ENCODE measurements around the gene LSM10.

Gene LSM10

DNA sequence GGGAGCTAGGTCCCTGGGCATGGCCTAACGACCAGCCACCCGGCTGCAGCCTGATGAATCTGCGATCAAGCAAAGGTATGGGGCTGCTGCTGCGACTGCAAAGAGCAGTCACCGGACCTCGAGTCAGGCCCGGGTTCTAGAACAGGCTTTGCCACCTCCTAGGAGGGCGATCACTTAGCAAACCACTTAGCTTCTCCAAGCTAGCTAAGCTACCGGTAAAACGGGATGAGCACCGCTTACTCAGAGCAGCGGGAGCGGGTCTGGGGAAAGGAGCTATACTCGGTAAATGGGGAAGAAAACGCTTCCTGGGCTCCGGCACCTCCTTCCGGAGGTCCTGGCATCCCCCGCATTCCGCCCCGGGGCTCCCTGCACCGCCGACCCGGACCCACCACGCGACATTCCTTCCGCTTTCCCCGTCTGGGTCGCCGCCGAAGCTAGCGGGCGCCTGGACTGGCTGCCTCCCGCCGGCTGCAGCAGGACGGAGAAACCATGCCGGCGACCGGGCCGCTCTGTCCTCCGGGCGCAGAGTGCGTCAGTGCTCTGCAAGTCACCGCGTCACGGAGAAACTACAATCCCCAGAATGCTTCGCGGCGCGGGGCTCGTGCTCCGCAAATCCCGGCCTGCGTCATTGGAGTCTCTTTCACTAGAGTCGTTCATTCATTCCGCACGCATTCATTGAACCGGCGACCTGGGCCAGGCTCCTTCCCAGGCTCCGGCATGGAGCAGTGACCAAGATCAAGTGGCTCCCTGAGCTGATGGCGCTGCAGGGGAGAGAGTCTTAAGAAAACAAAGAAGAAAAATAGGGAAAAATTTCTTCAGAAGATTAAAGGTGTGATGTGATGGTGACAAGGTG is at the start of gene LSM10:
TSS of gene LSM10 (minus strand) at position 531 of the 853 bp plus-strand sequence. CDS start 3,779 bp downstream, outside the sequence.
- DNase-seq: peak; percentile 78 to 85

DNA sequence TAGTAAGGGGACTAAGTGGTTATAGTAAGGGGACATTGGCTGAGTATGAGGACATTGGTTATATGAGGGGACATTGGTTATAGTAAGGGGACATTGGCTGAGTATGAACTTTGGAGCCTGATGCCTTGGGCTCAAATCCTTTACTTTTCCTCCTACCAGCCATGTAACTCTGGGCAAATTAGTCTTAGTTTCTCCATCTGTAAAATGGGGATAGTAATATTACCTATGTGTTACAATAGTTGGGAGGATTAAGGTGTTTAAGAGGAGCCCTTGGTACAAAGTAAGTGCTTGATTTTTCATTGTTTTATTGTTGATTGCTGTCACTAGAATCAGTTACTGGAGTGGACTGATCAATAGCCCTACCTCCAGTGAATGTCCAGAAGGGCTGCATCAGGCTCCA is 49.7 kb upstream of the LSM10 start:
- DNase-seq: no peak

DNA sequence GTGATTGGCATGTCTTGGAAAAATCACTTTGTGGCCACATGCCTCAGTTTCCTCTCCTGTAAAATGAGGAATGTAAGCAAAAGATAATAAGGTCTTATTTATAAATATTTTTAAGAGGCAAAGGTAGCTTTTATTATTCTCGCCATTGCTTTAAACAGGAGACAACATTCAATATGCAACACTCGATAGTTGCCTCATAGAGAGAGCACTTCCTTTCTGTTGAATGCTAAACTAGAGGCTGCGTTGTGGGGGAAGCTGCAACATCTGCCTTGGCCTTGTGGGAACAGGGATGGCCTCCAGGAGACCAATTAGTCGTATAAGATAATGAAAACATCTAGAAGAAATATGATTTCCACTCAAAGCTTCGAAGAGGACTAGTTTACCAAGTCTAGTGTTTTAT is 49.0 kb upstream of the LSM10 start:
- DNase-seq: no peak

DNA sequence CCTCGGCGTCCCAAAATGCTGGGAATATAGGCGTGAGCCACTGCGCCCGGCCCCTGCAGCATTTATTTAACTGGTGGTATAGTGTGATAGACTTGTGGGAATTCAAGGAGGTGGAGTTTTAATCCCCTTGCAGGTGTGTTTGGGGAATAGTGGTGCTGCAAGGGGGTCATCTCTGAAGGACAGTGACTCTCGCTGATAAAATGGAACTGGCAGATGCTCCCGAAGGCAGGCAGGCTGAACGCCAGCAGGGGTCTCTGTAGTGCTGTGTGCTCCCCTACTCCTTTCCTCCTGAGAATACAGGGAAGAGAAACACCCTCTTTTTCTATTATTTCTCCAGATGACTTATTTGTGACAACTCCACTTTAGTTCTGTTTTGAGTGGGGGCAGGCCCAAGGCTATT is 48.6 kb upstream of the LSM10 start:
- peak; percentile 6 to 70 for DNase-seq

DNA sequence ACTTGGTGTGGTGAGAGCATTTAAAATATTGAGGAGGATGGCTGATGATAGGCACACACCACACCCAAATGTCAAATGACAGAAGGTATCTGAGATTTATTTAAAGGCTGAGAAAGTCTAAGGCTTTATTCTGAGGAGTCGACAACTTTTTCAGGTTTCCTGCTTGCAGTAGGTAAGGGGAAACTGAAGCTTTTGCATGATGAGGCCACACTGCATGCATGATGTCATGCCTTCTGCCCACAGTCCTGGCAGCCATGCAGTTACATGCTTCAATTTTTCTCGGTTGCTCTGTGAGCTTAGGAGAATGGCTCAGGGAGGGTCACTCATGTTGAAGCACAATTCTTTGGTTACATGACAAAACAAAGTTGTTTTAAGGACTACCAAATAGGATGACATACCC is 45.6 kb upstream of the LSM10 start:
- no peak for DNase-seq

DNA sequence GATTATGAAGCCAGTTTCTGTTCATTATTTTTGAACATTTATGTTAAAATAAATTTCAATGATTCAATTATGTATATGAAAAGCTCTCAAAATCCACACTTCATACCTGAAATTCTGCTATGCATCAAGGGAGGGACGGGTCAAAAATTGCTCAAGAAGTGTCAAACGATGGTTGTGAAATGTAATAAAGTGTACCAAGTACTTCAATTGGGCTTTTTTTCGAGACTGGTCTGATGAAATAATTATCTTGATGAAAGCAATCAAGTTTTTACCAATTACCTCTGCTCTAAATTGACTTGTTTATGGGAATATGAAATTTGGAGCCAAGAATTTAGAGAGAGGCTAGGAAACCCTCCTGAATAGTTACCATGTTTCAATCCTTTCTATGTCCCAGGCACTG is 44.6 kb upstream of the LSM10 start:
- no peak for DNase-seq

DNA sequence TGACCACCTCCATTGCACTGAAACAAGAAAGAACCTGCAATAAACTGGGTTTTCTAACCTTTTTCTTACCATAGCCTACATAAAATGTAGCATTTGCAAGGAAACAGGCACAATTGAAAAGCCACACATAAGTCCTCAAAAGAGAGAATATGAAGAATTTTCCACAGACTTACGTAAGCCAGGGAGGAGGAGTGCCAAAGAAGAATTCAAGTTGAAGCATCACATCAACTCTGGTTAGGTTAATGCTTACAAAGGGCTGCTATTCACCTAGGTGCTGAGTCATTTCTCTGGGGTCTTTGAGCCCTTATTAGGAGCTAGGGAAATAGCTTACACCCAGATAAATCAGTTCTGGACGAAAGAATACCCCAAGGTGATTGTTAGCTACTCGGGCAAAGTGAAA is 42.9 kb upstream of the LSM10 start:
- no peak for DNase-seq

DNA sequence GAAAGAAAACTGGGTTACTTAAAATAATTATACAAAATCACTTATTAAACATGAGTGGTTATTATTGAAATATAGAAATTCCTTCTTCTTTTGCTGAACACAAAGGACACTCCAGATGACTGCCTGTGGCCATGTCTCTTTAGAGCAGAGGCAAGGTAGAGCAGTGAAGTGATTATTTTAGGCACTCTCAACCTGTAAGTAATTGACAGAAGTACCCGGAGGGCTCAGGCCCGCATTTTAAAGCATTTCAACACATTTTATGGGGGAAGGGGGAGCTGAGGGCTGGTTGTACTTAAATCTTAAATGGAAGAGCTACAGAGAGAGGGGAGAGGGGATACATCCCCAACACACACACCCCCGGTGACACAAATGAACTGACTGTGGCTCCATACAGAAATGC is 42.3 kb upstream of the LSM10 start:
- DNase-seq: no peak

DNA sequence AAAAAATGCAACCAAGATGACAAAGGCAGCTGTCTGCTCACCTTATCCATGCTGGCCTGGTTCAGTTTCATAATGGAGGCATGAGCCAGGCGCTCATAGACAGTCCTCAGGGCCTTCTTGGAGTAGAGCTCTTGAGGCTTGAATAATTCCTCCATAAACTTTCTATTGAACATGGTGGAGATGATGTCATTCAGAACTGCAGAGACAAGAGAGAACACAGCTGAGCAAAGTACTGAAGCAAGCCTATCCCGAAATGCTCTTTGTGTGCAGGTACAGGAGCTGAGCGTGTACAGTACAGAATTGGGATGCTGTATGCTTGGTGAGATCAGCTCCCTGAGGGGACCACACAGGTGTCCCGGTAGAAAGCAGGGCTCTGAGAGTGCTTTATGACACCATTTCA is 41.0 kb upstream of the LSM10 start:
- DNase-seq: no peak

DNA sequence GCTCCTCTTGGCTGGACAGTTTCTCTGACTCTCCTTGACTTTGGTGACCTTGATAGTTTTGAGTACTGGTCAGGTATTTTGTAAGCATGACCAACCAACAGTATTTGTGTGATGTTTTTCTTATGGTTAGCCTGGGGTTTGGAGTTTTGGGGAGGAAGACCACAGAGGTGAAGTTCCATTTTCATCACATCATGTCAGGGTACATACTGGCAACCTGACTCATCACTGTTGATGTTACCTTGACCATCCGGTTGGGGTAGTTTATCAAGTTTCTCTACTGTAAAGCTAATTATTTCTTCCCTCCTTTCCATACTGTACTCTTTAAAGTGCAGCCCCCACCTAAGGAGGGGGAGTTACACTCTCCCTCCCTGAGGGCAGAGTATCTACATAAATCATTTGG is 39.1 kb upstream of the LSM10 start:
- no peak for DNase-seq

DNA sequence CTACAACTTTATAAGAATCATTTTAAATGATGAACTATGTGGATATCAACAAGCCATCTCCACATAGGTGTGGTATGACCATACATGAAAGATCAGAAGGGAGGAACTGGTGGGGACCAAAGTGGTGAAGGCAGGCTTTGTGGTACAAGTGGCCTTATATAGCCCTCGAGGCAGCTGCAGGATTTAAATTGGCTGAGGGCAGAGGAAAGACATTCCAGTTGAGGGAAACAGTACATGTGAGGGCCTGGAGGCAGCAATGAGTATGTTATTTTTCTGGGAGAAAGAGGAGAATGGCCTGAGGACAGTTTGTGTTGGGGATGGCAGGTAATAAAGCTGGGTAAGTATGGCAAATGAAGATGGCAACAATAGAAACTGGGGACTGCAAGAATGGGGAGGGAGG is 35.4 kb upstream of the LSM10 start:
- no peak for DNase-seq

DNA sequence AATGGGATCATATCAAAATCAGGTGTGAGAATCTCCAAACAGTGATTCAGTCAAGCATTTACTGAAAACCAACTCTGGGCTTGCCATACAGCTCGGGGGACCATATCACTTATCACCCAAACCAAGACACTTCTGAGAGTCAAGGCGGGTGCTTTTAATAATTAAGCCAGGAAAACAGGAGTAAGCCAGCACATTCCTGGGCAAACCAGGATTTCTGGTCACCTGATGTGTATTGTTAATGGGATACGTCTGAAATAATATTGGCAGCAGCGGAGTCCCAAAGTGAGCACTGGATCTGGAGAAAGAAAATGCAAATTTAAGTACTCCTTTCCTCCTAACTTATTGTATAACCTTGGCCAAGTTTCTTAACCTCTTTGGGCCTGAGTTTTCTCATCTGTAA is 34.9 kb upstream of the LSM10 start:
- no peak for DNase-seq

DNA sequence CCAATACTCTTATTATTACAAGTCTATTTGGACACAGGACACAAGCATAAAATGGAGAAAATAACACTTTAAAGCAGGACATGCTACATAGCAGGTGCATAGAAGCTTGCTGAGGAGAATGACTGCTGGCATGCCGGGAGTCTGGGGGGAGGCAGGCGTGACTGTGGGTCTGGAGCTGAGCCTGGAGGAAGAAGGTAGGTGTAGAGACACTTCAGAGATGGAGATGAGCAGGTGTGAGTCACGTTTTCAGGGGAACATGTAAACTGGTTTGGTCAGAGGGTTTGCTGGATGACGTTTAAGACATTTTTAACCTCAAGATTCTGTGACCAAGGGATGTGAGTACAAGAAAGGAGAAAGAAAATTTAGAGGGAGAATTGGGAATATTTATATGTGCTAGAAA is 28.1 kb upstream of the LSM10 start:
- DNase-seq: no peak

DNA sequence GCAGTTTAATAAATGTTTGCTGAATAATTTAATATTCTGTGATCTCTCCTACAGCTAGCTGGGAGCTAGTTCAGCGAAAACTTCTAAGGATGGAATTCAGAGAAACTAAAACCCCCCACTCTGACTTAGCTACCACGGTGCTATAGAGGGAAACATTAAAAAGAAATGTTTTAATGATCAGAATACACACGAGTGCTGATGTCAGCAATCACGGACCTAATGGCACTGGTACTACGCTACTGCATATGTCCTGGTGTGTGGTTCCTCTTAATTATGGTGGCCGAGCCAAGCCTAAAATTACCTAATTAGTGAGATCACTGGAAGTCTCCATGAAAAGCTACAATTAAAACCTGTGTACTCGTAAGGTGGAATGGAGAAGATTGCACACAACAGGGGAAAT is 23.9 kb upstream of the LSM10 start:
- no peak for DNase-seq

DNA sequence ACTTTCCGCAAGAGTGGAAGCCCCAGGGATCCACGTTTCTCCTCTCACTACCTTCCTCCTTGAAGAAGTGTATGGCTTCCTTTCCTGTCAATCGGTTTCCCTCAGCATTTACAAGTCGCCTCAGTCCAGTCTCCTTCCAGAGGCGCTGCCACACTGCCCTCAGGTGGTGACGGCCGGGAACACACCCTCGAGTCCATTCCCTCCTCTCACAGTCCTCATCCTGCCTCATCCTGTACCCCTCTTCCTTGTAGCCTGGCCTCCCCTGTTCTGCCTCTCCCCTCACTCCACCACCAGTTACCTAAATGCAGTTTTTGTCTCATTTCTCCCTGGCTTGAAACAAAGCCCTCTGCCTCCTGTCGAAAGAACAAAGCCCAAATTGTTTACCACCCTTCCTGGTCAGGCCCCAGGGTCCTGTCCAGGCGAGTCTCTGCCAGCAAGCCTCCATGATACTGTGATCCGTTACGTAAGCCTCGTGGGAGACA is 23.2 kb upstream of the LSM10 start:
- peak; percentile 63 to 83 for DNase-seq

DNA sequence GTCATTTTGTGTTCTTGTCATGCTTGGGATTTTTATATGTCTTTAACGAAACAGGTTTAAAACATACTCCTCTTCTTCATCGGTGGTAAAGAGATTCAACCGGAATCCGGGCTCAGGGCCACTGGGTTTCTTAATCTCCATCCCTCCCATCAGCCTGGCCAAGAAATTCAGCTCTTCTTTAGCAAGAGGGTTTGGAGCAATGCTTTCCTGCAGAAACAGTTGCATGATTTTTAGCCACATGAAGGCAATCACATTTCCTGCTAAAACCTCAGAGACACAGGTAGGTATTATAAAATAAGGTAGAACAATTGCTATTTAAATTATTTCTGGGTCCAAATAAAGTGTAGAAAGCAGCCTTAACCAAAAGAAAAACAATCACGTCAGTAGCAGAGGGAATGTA is 22.7 kb upstream of the LSM10 start:
- no peak for DNase-seq

DNA sequence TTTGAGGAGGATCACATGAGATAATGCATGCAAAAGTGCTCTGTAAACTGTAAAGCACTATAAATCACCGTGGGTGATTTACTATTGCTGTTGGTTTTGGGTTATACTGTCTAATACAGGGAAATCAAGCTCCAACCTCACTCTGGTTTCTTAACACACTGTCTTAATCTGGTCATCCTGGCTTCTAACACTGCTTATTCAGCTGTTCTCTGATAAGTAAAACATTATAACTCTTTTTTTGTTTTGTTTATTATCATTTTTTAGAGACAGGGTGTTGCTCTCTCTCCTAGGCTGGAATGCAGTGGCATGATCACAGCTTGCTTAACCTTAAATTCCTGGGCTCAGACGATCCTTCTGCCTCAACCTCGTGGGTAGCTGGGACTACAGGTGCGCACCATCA is 21.9 kb upstream of the LSM10 start:
- DNase-seq: no peak

DNA sequence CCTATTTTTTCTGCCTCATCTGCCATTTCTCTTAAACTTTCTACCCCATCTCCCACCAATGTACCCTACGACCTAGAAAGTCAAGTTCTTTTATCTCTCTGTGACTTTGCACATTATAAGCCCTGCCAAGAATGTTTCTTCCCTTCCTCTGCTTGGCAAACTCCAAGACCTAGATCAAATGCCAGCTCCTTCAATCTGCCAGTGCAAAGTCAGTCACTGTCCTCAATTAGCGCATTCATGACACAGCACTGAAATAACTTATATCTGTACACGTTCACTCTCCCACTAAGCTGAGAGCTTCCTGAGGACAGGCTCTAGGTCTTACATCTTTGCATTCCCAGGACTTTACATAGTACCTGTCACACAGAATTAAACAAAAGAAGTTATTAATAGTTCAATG is 21.4 kb upstream of the LSM10 start:
- no peak for DNase-seq

DNA sequence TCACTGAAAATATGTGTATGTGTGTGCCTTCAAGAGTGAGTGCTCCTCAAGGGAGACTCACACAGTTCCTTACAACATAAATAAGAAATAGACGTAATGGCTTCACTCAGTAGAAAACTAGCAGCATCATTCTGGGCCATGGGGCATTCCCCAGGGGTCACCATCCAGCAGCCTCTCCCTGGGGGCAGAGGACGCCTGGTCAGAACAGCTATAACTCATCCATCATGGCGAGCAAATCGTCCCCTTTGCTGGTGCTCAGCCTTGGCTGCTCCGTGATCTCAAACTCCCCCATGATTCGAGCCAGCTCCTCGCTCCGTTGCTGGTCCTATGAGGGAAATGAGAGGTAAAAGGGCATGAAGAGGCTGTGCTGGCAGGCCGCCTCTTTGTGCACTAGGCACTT is 20.2 kb upstream of the LSM10 start:
- DNase-seq: no peak

DNA sequence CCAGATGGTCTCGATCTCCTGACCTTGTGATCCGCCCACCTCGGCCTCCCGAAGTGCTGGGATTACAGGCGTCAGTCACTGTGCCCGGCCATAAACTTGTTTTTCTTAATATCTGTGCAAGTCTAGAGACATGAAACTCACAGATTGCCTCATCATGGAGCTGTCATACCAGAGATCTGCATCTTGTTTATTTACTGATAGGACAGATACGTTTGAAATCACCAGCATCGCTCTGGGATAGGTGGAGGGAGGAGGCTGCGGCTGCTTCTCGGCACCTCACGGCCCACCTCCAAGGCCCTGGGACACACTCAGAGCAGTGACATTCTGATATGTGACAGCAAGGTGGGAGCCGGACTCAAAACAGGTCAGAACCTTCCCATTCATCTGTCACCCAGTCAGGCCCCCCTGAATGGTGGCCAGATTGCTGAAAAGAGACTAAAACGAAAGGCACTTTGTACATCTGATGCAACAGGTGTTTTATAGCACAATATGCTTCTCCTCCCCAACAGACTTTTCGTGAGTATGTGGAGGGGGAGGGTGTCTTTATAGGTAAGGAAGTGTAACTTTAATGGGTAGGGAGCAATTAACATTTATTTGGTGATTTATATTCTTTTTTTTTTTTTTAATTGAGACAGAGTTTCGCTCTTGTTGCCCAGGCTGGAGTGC is 18.1 kb upstream of the LSM10 start:
- no peak for DNase-seq

DNA sequence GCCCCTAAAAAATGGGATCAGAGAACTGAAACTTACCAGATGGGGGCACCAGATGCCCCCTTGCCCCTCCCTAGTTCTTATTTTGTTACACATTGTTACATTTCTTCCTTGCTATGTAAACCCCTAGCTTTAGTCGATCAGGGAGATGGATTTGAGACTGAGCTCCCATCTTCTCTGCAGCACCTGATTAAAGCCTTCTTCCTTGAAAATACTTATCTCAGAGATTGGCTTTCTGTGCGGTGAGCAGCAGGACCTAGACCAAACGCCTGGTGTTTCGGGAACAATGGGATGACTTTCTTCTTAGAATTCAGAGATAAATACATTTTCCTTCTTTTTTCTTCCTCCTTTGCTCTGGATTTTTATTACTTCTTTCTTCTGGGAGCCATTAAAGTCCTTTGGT is 16.7 kb upstream of the LSM10 start:
- no peak for DNase-seq

DNA sequence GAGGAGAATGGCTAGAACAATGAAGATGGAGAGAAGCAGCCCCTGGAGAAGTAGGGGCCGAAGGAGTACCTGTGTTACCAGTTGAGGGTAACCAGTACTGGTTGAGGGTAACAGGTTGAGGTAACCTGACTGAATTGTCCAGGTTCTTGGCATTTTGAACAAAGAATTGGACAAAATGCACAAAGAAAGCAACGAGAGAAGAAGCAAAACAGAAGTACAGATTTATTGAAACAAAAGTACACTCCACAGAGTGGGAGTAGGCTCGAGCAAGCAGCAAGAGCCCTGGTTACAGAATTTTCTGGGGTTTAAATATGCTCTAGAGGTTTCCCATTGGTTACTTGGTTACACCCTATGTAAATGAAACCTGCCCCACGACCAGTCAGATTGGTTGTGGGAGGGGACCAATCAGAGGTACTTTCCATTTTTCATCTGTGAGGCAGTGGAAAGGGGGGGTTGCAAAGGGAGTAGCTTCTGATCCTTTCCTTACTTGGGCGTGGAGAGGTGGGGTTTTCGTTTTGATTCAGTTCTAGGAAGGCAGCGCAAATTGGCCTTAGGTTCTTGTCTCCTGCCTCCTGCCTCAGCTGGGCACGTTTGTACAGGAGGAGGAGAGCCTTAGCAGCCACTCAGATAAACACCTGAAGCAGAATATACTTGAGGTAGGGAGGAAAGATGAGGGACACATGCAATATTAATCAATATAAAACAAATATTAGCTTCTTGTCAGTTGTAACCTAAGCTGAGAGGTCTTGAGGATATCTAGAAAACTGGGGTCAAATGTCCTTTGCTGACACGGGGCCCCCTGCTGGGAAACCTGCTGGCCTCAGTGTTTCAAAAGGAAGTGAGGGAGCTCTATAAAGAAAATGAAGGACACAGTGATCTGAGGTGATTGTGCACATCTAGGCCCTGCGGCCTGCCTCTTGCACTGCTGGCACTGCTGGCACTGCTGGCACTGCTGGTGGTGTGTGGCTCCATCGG is 14.3 kb upstream of the LSM10 start:
- no peak for DNase-seq

DNA sequence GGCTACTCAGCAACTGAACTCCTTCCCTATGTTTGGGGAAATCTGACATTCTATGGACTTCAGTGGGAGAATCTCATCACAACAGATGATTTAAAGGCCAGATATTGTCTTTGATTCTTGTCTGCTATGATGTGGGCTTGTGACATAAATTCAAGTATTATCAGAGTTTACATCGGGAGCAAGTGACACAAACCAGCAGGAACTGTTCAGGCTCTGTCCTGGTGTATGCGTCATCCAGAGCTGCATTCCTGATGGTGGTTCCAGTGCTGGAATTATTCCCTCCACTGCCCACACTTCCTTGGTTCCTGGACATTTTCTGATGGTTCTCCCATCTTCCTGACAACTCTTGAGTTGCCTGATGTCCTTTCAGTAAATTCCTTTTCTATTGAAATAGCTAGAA is 10.8 kb upstream of the LSM10 start:
- DNase-seq: no peak
